ENCODE data around the gene RTN4RL1. TPM values are rescaled to one million over a fixed set of nuclear protein-coding genes. Genes with fewer than 3 reads are reported as not detected.
"Not testable (repeated sequence)": the region's sequence is repeated elsewhere in the genome, so short reads cannot be mapped to it uniquely, and the experiment has no call there.

Gene RTN4RL1
- total RNA-seq, 6 experiments from 2014 or later: 0.54 to 2.6 (median 1.4) TPM

DNA sequence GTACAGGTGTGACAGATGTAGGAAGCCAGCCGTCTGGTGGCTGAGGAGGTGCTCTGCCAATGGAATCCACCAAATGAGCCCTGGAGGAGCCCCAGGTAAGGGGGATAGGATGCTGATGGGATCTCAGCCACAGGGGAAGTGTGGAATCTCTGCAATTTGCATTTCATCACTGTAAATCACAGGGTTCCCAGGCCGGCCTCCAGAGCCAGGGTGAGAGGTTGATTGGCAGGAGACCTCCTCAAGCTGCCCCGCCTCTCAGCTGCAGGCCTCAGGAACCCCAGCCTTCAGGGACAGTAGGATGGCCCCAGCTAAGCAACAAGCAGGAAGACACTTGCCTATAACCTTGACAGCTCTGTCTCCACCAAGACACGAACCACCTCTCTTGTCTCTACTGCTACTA, 39.4 kb downstream of the RTN4RL1 start:
- Histone ChIP-seq H3K36me3 (no peaks in the 10 kb centered on the region), H3K27me3 (no peaks in the 10 kb centered on the region), H3K9me3 (no peaks in the 10 kb centered on the region), H3K4me1 (no peaks in the 10 kb centered on the region), H3K27ac (no peak overlapping the region), H3K4me3 (no peak overlapping the region)
- DNase-seq (no peak), ATAC-seq (no peak)
- intact Hi-C loops (cut with DNase I): no loop called here
- 100% methylated on average over 1 of the region's 4 CpGs for WGBS (ENCODE audit: insufficient coverage, low coverage, low lambda C conversion rate, missing lambda C conversion rate)
- TF ChIP-seq POLR2A (IDR thresholded peaks at IDR 0.05): no peak
- TF ChIP-seq, protein P1, sequence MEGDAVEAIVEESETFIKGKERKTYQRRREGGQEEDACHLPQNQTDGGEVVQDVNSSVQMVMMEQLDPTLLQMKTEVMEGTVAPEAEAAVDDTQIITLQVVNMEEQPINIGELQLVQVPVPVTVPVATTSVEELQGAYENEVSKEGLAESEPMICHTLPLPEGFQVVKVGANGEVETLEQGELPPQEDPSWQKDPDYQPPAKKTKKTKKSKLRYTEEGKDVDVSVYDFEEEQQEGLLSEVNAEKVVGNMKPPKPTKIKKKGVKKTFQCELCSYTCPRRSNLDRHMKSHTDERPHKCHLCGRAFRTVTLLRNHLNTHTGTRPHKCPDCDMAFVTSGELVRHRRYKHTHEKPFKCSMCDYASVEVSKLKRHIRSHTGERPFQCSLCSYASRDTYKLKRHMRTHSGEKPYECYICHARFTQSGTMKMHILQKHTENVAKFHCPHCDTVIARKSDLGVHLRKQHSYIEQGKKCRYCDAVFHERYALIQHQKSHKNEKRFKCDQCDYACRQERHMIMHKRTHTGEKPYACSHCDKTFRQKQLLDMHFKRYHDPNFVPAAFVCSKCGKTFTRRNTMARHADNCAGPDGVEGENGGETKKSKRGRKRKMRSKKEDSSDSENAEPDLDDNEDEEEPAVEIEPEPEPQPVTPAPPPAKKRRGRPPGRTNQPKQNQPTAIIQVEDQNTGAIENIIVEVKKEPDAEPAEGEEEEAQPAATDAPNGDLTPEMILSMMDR (IDR thresholded peaks at IDR 0.05): no peak

DNA sequence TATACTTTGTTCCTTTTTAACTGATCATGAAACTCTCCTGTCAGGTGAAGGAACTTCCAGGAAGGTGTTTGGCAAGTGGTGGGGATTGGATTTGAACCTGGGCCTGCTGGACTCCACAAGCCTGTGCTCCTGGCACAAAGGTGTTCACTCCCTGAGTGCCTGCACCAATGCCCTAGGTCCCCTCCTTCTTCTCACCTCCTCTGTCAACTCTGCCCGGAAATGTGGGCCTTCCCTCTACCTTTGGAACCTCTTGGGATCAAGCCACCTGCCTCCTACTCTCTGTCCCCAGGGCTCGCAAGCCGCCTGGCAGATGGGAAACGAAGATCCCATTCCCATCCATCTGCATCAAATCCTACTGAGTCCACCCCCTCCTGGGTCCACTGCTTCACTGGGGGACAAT, 40.0 kb downstream of the RTN4RL1 start:
- intact Hi-C loops (cut with DNase I): no loop called here
- Histone ChIP-seq H3K27ac (no peak overlapping the region), H3K36me3 (no peaks in the 10 kb centered on the region), H3K4me3 (no peak overlapping the region), H3K27me3 (no peaks in the 10 kb centered on the region), H3K4me1 (no peaks in the 10 kb centered on the region), H3K9me3 (no peaks in the 10 kb centered on the region)
- DNase-seq (peak in 1 of 3 donors; percentile 60), ATAC-seq (peak in 1 of 4 donors; percentile 35)
- TF ChIP-seq, protein P1 (IDR thresholded peaks at IDR 0.05): no peak
- 77% methylated on average over 3 of the region's 4 CpGs for WGBS (ENCODE audit: insufficient coverage, low coverage, low lambda C conversion rate, missing lambda C conversion rate)

DNA sequence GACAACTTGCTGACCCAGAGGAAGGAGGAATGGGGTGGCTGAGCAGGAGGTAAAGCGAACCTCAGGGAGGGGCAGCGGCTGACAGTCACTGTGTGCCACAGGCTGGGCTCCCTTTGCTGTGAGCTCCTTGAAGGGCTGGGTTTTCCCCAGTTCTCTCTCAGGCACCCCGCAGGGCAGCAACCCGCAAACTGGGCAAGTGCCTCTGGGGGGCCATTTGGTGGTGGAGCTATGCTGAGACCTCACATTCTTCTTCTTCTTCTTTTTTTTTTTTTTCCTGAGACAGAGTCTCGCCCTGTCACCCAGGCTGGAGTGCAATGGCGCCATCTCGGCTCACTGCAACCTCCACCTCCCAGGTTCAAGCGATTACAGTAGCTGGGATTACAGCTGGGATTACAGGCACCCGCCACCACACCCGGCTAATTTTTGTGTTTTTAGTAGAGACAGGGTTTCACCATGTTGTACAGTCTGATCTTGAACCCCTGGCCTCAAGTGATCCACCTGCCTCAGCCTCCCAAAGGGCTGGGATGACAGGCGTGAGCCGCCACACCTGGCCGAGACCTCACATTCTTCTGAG, 42.3 kb downstream of the RTN4RL1 start:
- H3K27me3 ChIP-seq; H3K4me3 ChIP-seq; H3K9me3 ChIP-seq; H3K4me1 ChIP-seq; ATAC-seq; DNase-seq; H3K36me3 ChIP-seq; intact Hi-C loops (cut with DNase I); H3K27ac ChIP-seq: not testable (repeated sequence)
- WGBS (ENCODE audit: insufficient coverage, low coverage, low lambda C conversion rate, missing lambda C conversion rate): 93% methylated on average over 7 of the region's 13 CpGs

DNA sequence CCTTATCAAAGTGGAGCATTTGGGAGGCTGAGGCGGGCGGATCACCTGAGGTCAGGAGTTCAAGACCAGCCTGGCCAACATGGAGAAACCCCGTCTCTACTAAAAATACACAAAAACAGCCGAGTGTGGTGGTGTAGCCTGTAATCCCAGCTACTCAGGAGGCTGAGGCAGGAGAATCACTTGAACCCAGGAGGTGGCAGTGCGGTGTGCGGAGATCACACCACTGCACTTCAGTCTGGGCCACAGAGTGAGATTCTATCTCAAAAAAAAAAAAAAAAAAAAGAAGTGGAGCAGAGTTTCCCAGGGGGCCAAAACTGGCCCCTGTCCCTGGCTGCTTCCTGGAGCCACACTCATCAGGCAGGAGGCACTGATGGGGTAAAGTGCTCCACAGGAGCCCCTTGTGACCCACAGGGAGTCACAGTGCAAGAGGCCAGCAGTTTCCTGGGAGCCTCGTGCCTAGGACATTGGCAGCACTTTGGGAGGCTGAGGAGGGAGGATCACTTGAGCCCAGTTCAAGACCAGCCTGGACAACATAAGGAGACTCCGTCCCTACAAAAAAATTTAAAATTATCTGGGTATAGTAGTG, 44.4 kb downstream of the RTN4RL1 start:
- WGBS (ENCODE audit: insufficient coverage, low coverage, low lambda C conversion rate, missing lambda C conversion rate): 100% methylated on average over 3 of the region's 8 CpGs
- no peaks in the 10 kb centered on the region for H3K4me1 ChIP-seq
- intact Hi-C loops (cut with DNase I): no loop called here
- no peak overlapping the region for H3K4me3 ChIP-seq
- no peak for DNase-seq
- no peaks in the 10 kb centered on the region for H3K9me3 ChIP-seq
- H3K36me3 ChIP-seq: no peaks in the 10 kb centered on the region
- TF ChIP-seq, protein P1 (IDR thresholded peaks at IDR 0.05): no peak
- TF ChIP-seq POLR2A (IDR thresholded peaks at IDR 0.05): no peak
- no peak for ATAC-seq
- no peak overlapping the region for H3K27ac ChIP-seq
- H3K27me3 ChIP-seq: no peaks in the 10 kb centered on the region

DNA sequence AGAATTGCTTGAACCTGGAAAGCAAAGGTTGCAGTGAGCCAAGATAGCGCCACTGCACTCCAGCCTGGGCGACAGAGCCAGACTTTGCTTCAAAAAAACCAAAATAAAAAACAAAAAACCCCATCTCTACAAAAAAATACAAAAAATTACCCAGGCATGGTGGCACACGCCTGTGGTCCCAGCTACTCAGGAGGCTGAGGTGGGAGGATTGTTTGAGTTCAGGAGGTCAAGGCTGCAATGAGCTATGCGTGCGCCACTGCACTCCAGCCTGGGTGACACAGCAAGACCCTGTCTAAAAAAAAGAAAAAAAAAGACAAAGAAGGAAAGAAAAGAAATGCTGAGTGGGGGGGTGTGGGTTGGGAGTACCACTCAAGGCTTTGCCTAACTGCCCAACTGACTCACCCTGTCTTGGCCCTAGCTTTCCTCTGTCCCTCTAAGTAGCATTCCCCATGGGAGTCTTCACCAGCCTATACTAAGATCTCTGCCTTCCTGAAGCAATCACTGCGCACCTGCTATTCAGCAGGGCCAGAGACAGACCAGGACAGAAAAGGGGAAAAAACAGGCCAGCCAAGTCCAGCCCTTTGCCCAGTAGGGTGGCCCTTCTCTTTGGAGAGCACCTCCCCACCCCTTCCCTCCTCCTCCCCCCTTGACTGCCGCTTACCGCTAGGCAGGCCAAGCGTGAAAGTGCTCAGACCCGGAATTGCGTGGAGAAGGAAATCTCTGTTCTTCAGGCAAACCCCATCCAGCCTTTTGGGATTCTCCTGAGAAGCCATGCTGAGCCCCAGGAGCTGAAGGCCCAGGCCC, 45.8 kb downstream of the RTN4RL1 start:
- no peak for TF ChIP-seq POLR2A (IDR thresholded peaks at IDR 0.05)
- TF ChIP-seq, protein P1 (IDR thresholded peaks at IDR 0.05): no peak
- ATAC-seq: peak in 3 of 4 donors; percentile 36 to 49 (median 41)

More for the DNA sequence above, 45.8 kb downstream of the RTN4RL1 start:
- intact Hi-C loops (cut with DNase I): no loop called here
- H3K36me3 ChIP-seq: no peaks in the 10 kb centered on the region
- H3K4me1 ChIP-seq: no peaks in the 10 kb centered on the region
- H3K4me3 ChIP-seq: no peak overlapping the region
- WGBS (ENCODE audit: insufficient coverage, low coverage, low lambda C conversion rate, missing lambda C conversion rate): 55% methylated on average over 8 of the region's 11 CpGs
- H3K9me3 ChIP-seq: no peaks in the 10 kb centered on the region
- DNase-seq: no peak
- no peak overlapping the region for H3K27ac ChIP-seq
- H3K27me3 ChIP-seq: no peaks in the 10 kb centered on the region

Measured in right lobe of liver (tissue), 6 donors.